GM18498 (cell line): ENCODE data around the gene COA8.
A peak's percentile ranks its signal among the peaks of the same experiment; 100 is the strongest.

Experiments
- ATAC-seq: cut with Tn5 transposase; IDR thresholded peaks from one replicate; pipeline ENCODE4 v1.9.1; 2021; ENCODE audit warnings: mild to moderate bottlenecking, moderate library complexity; ENCODE audit not compliant: unreplicated experiment

The COA8 gene, protein sequence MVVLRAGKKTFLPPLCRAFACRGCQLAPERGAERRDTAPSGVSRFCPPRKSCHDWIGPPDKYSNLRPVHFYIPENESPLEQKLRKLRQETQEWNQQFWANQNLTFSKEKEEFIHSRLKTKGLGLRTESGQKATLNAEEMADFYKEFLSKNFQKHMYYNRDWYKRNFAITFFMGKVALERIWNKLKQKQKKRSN

DNA sequence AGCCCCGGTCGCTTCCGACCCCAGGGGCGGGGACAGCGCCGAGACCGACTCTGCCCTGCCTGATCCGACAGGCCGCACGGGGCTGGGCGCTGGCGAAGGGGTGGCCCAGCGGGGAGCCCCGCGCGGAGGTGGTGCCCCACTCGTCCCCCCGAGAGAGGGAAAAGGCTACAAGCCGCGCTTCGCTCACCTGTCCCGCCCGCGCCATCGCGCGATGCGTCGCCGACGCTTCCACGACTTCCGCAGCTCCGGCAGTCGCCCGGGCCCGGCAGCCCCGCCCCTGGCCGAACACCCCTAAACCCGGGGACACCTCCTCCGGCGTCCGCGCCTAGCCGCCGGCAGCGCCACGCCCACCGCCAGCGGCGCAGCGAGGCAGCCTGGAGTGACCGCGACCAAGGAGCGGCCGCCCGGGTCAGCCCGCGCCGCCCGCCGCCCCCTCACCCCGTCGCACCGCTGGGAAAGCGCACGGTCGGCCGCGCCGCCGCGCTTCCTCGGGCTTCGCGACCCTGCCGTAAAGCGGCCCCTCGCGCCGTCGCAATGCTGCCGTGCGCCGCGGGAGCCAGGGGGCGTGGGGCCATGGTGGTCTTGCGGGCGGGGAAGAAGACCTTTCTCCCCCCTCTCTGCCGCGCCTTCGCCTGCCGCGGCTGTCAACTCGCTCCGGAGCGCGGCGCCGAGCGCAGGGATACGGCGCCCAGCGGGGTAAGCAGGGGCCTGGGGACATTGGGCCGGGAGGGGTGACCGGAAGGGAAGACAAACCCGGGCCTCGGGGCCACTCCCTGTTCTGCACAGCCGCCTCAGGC lies at the start of gene COA8, which contains the start of gene BAG5:
TSS of gene COA8 (plus strand) at position 532 of the 797 bp plus-strand sequence. CDS start at position 574, 42 bp downstream.
TSS of gene BAG5 (minus strand) at position 229 of the 797 bp plus-strand sequence. CDS start 1,493 bp downstream, outside the sequence.
- ATAC-seq, result peak; percentile 80

- no peak for ATAC-seq
Measured at GRCh38 chr14:103514596-103515421, 48.0 kb upstream of the COA8 start.

DNA sequence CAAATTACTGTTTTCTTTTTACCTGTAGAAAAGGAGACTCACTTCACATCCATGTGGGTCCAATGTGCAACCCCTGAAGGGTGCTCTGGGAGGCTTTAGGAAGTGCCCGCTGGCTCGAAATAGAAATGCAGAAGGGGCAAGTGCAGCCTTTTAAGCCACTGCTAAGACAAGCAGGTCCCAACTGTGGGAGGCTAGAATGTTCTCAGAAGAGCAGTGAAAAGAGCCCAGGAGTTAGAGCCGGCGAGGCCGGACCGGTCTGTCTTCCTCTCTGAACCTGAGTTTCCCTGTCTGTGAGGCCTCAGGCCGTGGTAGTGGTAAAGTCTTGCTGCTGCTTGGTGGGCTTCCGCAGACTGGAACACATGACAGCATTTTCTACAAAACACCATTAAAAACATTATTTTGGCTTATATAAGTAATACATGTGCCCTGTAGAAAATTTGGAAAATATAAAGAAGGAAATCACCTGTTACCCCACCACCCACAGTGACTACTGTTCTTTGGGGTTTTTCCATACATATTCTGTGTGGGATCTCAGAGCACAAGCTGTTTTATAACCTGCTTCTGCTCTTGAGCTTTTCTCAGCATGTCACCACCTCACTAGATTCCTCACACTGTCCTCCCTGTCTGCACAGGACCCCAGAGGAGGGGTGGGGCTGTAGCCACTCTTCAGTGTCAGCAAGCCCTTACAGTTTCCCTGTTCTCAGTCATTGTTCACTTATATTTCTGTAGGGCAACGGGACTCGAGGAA lies 46.2 kb upstream of the COA8 start:
- ATAC-seq, result no peak

GRCh38 chr14:103517174-103517566 lies 45.6 kb upstream of the COA8 start:
- no peak for ATAC-seq

- no peak for ATAC-seq
Measured at GRCh38 chr14:103517721-103518421, 44.9 kb upstream of the COA8 start.

- ATAC-seq, result no peak
Measured at GRCh38 chr14:103518422-103519042, 44.2 kb upstream of the COA8 start.

DNA sequence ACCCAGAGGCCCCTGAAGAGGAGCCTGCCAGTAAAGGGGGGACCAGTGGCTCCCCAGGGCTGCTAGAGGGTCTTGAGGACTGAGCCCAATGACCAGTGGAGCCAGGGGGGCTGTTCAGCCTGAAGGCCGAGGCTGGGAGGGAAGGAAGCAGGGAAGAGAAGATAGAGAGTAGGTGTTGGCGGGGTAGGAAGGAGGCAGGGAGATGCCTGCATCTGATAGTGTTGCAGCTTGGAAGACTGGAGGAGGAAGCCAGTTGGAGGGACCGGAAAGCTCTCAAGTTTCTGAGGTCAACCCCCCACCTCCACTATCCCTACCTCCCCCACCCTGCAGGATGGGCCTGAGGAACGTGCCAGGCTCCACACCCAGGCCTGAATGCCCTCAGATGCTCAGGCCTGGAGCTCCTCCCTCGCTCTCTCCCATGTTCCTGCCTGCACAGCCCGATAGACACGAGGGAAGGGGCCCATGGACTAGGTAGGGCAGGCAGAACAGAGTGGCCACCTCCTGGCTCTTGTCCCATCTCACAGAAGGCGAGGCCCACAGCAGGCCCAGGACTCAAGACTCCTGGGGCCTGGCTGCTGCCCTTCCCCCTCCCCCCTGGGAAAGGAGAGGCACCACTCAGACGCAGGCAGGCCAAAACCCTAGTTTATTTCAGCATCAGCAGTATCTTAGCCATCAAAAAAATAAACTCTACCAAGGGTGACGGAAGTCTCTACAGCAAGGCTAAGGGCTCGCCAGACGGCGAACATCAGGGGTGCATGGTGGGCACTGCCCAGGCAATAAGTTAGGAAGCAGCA lies 43.5 kb upstream of the COA8 start:
- ATAC-seq, result no peak

DNA sequence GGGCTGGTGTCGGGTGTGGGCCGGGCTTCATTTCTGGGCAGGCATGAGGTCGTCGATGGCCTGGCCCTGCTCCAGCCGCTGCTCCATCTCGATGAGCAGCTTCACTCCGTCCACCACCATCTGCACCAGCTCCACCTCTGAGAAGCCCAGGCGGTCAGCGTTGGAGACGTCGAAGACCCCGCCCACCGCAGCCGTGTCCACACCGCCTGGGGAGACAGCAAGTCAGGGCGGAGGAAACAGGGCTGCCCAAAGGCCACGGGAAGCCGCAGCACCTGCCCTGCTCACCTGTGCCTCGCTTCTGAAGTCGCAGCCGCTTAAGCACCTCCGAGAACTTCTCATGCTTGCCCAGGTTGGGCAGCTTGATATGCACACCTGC lies 42.9 kb upstream of the COA8 start:
- ATAC-seq, result no peak

DNA sequence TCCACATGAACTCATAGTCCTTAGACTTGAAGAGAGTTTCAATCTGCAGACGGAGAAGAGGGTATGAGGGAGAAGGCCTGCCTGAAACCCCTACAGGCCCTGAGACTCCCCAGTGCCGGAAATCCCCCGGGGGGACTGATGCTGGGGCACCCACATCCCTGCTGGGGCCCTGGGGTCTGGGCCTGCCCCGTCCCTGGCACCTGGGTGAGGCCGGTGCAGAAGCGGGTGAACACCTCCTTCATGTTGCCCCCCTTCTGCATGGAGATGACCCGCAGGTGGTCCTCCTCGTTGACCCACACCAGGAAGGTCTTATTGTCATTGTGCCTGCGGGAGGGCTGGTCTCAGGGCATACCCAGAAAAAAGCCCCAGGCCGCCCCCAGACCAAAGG lies 42.5 kb upstream of the COA8 start:
- no peak for ATAC-seq

GRCh38 chr14:103520657-103521437 lies 41.9 kb upstream of the COA8 start:
- ATAC-seq, result no peak

GRCh38 chr14:103521438-103521950 lies 41.3 kb upstream of the COA8 start:
- no peak for ATAC-seq

DNA sequence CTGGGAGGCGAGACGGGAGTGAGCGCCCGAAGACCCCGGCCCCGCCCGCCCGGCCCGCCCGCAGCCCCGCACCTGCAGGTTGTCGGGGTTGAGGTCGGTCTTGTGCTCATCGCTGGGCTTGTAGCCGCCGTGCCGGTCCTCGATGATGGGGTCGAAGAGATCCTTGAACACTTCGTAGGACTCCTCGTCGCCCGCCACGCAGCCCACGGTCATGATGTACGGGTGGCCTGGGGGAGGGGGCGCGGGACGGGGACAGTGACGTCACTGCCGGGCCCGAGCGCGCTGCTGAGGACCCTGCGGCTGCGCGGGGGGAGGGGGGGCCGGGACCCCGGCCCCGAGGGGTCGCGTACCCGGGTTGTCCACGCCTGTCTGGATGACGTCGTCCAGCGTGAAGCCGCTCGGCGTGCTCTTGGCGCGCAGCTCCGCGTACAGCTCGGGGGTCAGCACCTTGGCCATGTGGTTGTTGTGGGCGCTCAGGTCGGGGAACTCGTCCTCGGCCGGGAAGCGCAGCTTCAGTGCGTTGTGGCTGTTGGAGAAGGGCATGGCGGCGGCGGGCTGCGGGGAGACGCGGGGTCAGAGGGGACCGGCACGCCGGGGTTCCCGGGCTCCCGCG lies 40.7 kb upstream of the COA8 start:
- ATAC-seq, result no peak

DNA sequence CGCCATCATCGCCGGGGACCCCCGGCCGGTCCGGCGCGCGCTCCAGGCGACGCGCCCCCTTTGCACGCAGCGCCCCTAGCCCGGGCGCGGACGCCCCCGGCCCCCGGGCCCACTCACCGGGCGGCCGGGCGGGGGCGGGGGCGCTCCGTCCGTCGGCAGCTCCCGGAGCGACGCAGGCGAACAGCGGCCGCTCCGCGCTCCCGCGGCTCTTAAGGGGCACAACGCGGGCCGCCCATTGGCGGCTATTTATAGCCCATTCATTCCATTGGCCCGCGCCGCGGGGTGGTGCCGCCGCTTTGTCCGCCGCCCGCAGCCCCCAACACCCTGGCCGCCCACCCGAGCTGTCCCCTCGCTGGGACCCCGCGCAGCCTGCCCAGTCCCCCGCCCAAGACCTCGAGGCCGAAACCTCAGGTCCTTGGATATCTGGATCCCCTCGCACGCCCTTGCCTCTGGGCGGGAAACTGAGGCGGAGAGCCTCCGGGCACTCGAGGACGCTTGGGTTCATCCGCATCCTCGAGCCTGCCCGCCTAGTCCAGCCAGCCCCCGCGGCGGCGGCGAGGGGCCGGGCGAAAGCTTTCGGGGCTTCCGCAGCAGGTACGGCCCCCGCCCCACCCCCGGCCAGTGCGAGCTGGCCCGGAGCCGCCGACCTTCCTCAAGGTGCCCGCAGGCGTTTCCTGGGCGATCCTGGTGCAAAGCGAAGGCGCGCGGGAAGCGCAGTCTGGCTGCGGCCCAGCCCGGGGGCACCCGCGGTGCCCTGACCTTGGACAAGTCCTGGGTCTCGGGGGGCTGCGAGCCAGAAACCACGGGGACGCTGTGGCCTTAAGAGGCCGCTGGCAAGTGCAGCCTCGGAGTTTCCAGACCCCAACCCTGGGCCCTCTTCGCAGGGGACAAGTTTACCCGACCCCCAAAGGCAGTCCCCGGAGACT lies 39.8 kb upstream of the COA8 start, which contains the start of gene CKB:
TSS of gene CKB (minus strand) at position 182 of the 926 bp plus-strand sequence. CDS start 337 bp downstream, outside the sequence.
- no peak for ATAC-seq

DNA sequence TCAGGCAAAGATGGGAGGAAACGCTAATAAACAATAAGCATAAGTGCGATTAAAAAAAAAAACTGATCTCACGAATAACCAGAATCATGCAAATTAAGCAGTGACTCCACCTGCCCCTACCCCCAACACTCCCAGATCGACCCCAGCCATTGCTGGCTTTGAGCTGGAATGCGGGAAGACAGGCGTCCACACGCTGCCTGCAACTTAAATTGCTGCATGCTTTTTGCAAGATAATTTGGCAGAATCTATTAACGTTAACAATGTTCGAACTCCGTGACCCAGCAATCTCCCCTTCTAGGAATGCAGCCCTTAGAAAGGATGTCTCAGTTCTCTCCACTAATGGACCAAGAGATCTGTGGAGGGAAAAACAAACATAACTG lies 39.2 kb upstream of the COA8 start:
- no peak for ATAC-seq

DNA sequence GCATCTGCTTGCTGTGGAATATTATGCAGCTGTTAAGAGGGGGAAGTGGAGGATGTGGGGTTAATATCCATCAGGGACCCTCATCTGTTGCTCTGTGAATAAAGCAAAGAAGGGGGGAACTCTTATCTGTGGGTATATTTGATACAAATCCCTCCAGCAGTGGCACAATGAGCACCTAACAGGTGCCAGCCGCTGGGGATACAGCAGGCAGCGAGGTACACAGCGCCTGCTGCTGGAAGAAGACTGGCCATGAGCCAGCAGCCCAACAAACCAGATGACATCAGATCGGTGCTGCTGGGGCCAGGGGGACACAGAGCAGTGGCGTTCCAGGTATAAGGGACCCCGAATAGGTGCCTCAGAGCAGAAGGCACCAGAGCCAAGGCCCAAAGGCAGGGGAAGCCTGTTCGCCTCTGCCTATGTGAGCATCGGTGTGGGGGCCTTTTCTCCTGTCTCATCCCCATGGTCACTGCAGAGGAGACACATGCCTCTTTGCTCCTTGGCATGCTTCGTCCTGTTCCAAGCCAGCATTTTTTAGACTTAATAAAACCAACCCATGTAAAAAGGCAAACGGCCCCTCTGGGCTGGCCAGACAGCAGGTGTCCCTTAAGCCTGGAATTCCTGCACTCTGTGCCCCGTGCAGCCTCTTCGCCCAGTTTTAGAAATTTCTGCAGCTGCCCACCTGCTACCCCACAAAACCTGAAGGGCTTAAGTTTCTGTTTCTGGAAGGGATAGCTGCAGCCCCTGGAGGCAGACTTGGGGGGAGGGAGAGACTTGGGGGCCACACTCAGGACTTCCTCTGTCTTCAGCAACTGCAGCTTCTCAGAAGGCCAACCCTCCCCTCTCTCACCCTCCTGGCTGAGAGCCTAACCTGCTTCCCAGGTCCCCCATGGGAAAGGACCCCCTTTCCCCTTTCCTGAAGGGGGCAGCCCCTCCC lies 38.5 kb upstream of the COA8 start:
- ATAC-seq, result no peak
